ENCODE measurements around the gene DHX40.

- no peak for TF ChIP-seq BCL11A (IDR thresholded peaks at IDR 0.05; ENCODE audit: low read depth in 2 of 2, low read length in 2 of 2)
- no peak for TF ChIP-seq CTCF (IDR thresholded peaks at IDR 0.05; ENCODE audit: control extremely low read depth in 1 of 3, insufficient read depth in 1 of 3, low read depth in 1 of 3, low read length in 3 of 3)
- TF ChIP-seq HDAC2 (IDR thresholded peaks at IDR 0.05; ENCODE audit: borderline replicate concordance in 1 of 2, low read depth in 2 of 2, low read length in 2 of 2): no peak
- TF ChIP-seq SP1 (IDR thresholded peaks at IDR 0.05; ENCODE audit: low read depth, low read length): no peak
- TF ChIP-seq RFX5 (IDR thresholded peaks at IDR 0.05; ENCODE audit: borderline replicate concordance, low read depth, low read length): no peak
Observed at GRCh38 chr17:59621771-59622170, 56.4 kb downstream of the DHX40 start.
